Globus pallidus (tissue), 1 donor: ENCODE measurements around the gene UGT2A1.
"Not testable (repeated sequence)": the region's sequence is repeated elsewhere in the genome, so short reads cannot be mapped to it uniquely, and the experiment has no call there.

ENCODE experiments used
- DNase-seq: peaks from one replicate; pipeline ENCODE4 v3.0.0-alpha.2; 2015; ENCODE audit warnings: low spot score

UGT2A1 gene

GRCh38 chr4:69653147-69653546 is at the start of gene UGT2A1:
Gene UGT2A1, minus strand, starts transcription at chr4:69653247. Its CDS starts 5,603 bp downstream, at chr4:69647644.
- DNase-seq: no peak

- DNase-seq: no peak
These were observed 49.2 kb upstream of the UGT2A1 start for GRCh38 chr4:69702201-69702600.

- DNase-seq: no peak
These were observed 48.6 kb upstream of the UGT2A1 start for GRCh38 chr4:69701696-69702095.

- DNase-seq: no peak
These were observed 44.6 kb upstream of the UGT2A1 start for GRCh38 chr4:69697536-69698242.

GRCh38 chr4:69689599-69689998 is 36.6 kb upstream of the UGT2A1 start:
- DNase-seq: peak; percentile 19

- no peak for DNase-seq
These were observed 31.8 kb upstream of the UGT2A1 start for GRCh38 chr4:69684804-69685203.

GRCh38 chr4:69668680-69669079 is 15.6 kb upstream of the UGT2A1 start:
- no peak for DNase-seq

GRCh38 chr4:69664009-69664408 is 11.0 kb upstream of the UGT2A1 start:
- not testable (repeated sequence) for DNase-seq

GRCh38 chr4:69661130-69661803 is 8.2 kb upstream of the UGT2A1 start:
- DNase-seq: not testable (repeated sequence)

- no peak for DNase-seq
These were observed 5.1 kb upstream of the UGT2A1 start for GRCh38 chr4:69658133-69658532.

GRCh38 chr4:69656653-69657158 is 3.7 kb upstream of the UGT2A1 start:
- no peak for DNase-seq

GRCh38 chr4:69650872-69651271 is 2.2 kb downstream of the UGT2A1 start:
- no peak for DNase-seq

GRCh38 chr4:69649629-69650028 is 3.4 kb downstream of the UGT2A1 start:
- DNase-seq: no peak

GRCh38 chr4:69649207-69649606 is 3.8 kb downstream of the UGT2A1 start:
- DNase-seq: no peak

- DNase-seq: peak; percentile 59
These were observed 10.1 kb downstream of the UGT2A1 start for GRCh38 chr4:69642961-69643360.

- no peak for DNase-seq
These were observed 12.8 kb downstream of the UGT2A1 start for GRCh38 chr4:69640289-69640688.

- no peak for DNase-seq
These were observed 13.5 kb downstream of the UGT2A1 start, which contains the start of gene UGT2A2 for GRCh38 chr4:69639542-69639941. Gene UGT2A2, minus strand, starts transcription at chr4:69639642. Its CDS starts 2 bp downstream, at chr4:69639640.

- peak; percentile 21 for DNase-seq
These were observed 35.9 kb downstream of the UGT2A1 start for GRCh38 chr4:69617083-69617694.

- DNase-seq: no peak
These were observed 42.6 kb downstream of the UGT2A1 start for GRCh38 chr4:69610484-69610883.

GRCh38 chr4:69601065-69601464 is 52.0 kb downstream of the UGT2A1 start:
- no peak for DNase-seq

GRCh38 chr4:69600013-69600412 is 53.0 kb downstream of the UGT2A1 start:
- DNase-seq: no peak

- no peak for DNase-seq
These were observed 58.7 kb downstream of the UGT2A1 start for GRCh38 chr4:69594382-69594781.

- DNase-seq: no peak
These were observed 61.7 kb downstream of the UGT2A1 start for GRCh38 chr4:69591364-69591763.
